Sigmoid colon (tissue), 4 donors: ENCODE results near the gene HSPA4.

Experiments
- EP300 ChIP-seq, 4 donors: sonication (generic); formaldehyde crosslinking; IDR thresholded peaks; one replicate each; pipeline ENCODE4 v1.6.1; 2017; ENCODE audit warnings: antibody characterized with exemption in 4 of 4
- POLR2A ChIP-seq, 2 donors: fragments of 450-650 bp; IDR thresholded peaks; one replicate each; pipeline ENCODE4 v1.6.1; 2016; ENCODE audit warnings: antibody characterized with exemption in 2 of 2, mild to moderate bottlenecking in 2 of 2, moderate library complexity in 2 of 2
- POLR2AphosphoS5 ChIP-seq, 4 donors: sonication (generic); formaldehyde crosslinking; IDR thresholded peaks; one replicate each; pipeline ENCODE4 v1.6.1; 2017; ENCODE audit warnings: antibody characterized with exemption in 4 of 4
- TF ChIP-seq, protein P1 (sequence below), 4 experiments: fragments of 450-650 bp in 3 of 4; fragments of 200-600 bp in 1 of 4; IDR thresholded peaks; one replicate each; pipeline ENCODE4 v1.5.1; 2016 to 2019; ENCODE audit warnings: antibody characterized with exemption in 4 of 4, mild to moderate bottlenecking in 3 of 4, moderate library complexity in 2 of 4

DNA sequence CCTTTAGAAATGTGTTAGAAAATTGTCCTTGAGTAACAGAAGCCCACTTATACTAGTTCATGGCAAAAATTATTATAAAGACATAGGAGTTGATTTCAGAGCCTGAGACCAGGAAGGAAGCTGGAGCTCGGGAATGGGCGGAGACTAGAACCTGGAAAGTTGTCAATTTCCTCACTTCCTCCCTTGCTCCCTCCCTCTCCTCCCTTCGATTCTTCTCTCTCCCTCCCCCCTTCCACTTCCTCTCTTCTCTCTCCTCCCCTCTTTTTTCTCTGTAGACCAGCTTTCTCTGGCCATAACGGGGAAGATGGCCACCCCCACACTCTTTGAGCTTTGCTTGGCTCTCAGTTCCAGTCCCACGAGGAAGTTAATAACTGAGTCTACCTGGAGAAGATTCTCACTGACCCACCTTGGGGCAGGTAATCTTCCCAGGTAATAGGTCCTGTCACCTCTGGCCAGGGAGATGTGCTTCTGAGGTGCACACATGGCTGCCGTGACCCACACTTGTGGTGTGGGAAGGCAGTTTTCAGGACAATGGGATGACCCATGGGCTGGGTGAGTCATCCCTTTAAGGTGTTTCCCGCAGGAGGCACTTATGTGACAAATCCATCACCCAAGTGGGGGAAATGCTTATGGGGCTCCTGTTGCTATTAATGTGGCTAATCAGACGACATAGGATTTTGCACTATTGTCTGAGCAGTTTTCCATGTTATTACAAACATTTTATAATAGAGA, 78.7 kb downstream of the HSPA4 start:
- TF ChIP-seq, protein P1, sequence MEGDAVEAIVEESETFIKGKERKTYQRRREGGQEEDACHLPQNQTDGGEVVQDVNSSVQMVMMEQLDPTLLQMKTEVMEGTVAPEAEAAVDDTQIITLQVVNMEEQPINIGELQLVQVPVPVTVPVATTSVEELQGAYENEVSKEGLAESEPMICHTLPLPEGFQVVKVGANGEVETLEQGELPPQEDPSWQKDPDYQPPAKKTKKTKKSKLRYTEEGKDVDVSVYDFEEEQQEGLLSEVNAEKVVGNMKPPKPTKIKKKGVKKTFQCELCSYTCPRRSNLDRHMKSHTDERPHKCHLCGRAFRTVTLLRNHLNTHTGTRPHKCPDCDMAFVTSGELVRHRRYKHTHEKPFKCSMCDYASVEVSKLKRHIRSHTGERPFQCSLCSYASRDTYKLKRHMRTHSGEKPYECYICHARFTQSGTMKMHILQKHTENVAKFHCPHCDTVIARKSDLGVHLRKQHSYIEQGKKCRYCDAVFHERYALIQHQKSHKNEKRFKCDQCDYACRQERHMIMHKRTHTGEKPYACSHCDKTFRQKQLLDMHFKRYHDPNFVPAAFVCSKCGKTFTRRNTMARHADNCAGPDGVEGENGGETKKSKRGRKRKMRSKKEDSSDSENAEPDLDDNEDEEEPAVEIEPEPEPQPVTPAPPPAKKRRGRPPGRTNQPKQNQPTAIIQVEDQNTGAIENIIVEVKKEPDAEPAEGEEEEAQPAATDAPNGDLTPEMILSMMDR (IDR thresholded peaks at IDR 0.05) = no peak
- no peak for TF ChIP-seq POLR2A (IDR thresholded peaks at IDR 0.05)
- TF ChIP-seq EP300 (IDR thresholded peaks at IDR 0.05) = no peak
- TF ChIP-seq POLR2AphosphoS5 (IDR thresholded peaks at IDR 0.05) = no peak
